Neural progenitor cell (in vitro differentiated cells): Measurements from ENCODE around the gene PCK2. TPM values are rescaled to one million over a fixed set of nuclear protein-coding genes. Genes with fewer than 3 reads are reported as not detected.
A peak's percentile ranks its signal among the peaks of the same experiment; 100 is the strongest.

Experiments
- DNase-seq: peaks from one replicate; pipeline ENCODE4 v3.0.0-alpha.2; 2016; ENCODE audit warnings: low spot score
- H2AFZ ChIP-seq: fragments of 200-600 bp; sonication (generic); replicated peaks from 2 replicates; pipeline ENCODE4 v1.6.1; 2016; ENCODE audit warnings: antibody characterized with exemption
- H3F3A ChIP-seq: fragments of 200-600 bp; sonication (generic); 2 replicates; pipeline ENCODE4 v1.6.1; 2016; ENCODE audit warnings: antibody characterized with exemption, low read depth
- H3K27ac ChIP-seq: fragments of 200-600 bp; sonication (generic); 2 replicates; pipeline ENCODE4 v1.5.1; 2016; ENCODE audit warnings: mild to moderate bottlenecking
- H3K27me3 ChIP-seq: fragments of 200-600 bp; sonication (generic); 2 replicates; pipeline ENCODE4 v1.6.1; 2016; ENCODE audit warnings: mild to moderate bottlenecking, moderate library complexity
- H3K36me3 ChIP-seq: fragments of 200-600 bp; sonication (generic); 2 replicates; pipeline ENCODE4 v1.5.1; 2016
- H3K4me1 ChIP-seq: fragments of 200-600 bp; sonication (generic); 2 replicates; pipeline ENCODE4 v1.6.1; 2016; ENCODE audit warnings: mixed run types
- H3K4me2 ChIP-seq: fragments of 200-600 bp; sonication (generic); 2 replicates; pipeline ENCODE4 v1.6.1; 2016
- H3K4me3 ChIP-seq: fragments of 200-600 bp; sonication (generic); 2 replicates; pipeline ENCODE4 v1.5.1; 2016
- H3K79me2 ChIP-seq: fragments of 200-600 bp; sonication (generic); 2 replicates; pipeline ENCODE4 v1.6.1; 2016; ENCODE audit warnings: low read depth
- H3K9ac ChIP-seq: fragments of 200-600 bp; sonication (generic); 2 replicates; pipeline ENCODE4 v1.6.1; 2016
- H3K9me3 ChIP-seq: fragments of 200-600 bp; sonication (generic); 2 replicates; pipeline ENCODE4 v1.5.1; 2016; ENCODE audit warnings: low read depth
- H4K20me1 ChIP-seq: fragments of 200-600 bp; sonication (generic); 2 replicates; pipeline ENCODE4 v1.6.1; 2016; ENCODE audit warnings: low read depth
- H3K27ac Mint-ChIP-seq: 3 replicates; pipeline ENCODE4 v1.8.0; 2021; ENCODE audit warnings: mixed read lengths
- H3K27me3 Mint-ChIP-seq: 2 replicates; pipeline ENCODE4 v1.8.0; 2022; ENCODE audit warnings: low read depth, mild to moderate bottlenecking, inconsistent platforms, moderate library complexity, mixed read lengths; ENCODE audit not compliant: insufficient read depth
- H3K36me3 Mint-ChIP-seq: 3 replicates; pipeline ENCODE4 v1.8.0; 2021; ENCODE audit warnings: mixed read lengths
- H3K4me1 Mint-ChIP-seq: 3 replicates; pipeline ENCODE4 v1.8.0; 2021; ENCODE audit warnings: mixed read lengths
- H3K4me3 Mint-ChIP-seq: 3 replicates; pipeline ENCODE4 v1.8.0; 2021; ENCODE audit warnings: mild to moderate bottlenecking, moderate library complexity, mixed read lengths
- H3K9me3 Mint-ChIP-seq: 3 replicates; pipeline ENCODE4 v1.8.0; 2020; ENCODE audit warnings: mixed read lengths
- EZH2 ChIP-seq: fragments of 200-600 bp; sonication (generic); IDR thresholded peaks from 2 replicates; pipeline ENCODE4 v1.6.1; 2017; ENCODE audit warnings: antibody characterized with exemption, mild to moderate bottlenecking, moderate library complexity
- EZH2phosphoT487 ChIP-seq: fragments of 200-600 bp; sonication (generic); IDR thresholded peaks from 2 replicates; pipeline ENCODE4 v1.6.1; 2017; ENCODE audit warnings: antibody characterized with exemption
- total RNA-seq: library from RNA; depleted of rRNA; stranded (reverse); fragments of >200 nt; gene quantifications from 2 replicates; pipeline ENCODE4 v1.2.3, GENCODE V29; 2015; ENCODE audit warnings: low replicate concordance
- TF ChIP-seq, protein P1 (sequence below): fragments of 200-600 bp; sonication (generic); IDR thresholded peaks from 2 replicates; pipeline ENCODE4 v1.5.1; 2017; ENCODE audit warnings: antibody characterized with exemption, mild to moderate bottlenecking

The PCK2 gene
- total RNA-seq, 1 donor from 2014 or later: 11.1 TPM

- Histone ChIP-seq H3K27me3 (no peaks in the 10 kb centered on the region), H3K9ac (no peak overlapping the region), H3K4me2 (peak overlapping the region; percentile 100), H3K27ac (no peak overlapping the region), H3F3A (peaks cover 28% of the 10 kb centered on the region), H3K36me3 (no peaks in the 10 kb centered on the region), H3K9me3 (no peaks in the 10 kb centered on the region), H2AFZ (no peak overlapping the region), H3K4me3 (no peak overlapping the region), H3K79me2 (peaks cover 41% of the 10 kb centered on the region), H4K20me1 (peaks cover 20% of the 10 kb centered on the region), H3K4me1 (peaks cover 10% of the 10 kb centered on the region)
- no peak for TF ChIP-seq EZH2phosphoT487
- TF ChIP-seq EZH2: no peak
- TF ChIP-seq, protein P1, sequence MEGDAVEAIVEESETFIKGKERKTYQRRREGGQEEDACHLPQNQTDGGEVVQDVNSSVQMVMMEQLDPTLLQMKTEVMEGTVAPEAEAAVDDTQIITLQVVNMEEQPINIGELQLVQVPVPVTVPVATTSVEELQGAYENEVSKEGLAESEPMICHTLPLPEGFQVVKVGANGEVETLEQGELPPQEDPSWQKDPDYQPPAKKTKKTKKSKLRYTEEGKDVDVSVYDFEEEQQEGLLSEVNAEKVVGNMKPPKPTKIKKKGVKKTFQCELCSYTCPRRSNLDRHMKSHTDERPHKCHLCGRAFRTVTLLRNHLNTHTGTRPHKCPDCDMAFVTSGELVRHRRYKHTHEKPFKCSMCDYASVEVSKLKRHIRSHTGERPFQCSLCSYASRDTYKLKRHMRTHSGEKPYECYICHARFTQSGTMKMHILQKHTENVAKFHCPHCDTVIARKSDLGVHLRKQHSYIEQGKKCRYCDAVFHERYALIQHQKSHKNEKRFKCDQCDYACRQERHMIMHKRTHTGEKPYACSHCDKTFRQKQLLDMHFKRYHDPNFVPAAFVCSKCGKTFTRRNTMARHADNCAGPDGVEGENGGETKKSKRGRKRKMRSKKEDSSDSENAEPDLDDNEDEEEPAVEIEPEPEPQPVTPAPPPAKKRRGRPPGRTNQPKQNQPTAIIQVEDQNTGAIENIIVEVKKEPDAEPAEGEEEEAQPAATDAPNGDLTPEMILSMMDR: no peak
- Mint-ChIP-seq H3K4me1 (peaks cover 28% of the 10 kb centered on the region), H3K36me3 (peaks cover 7% of the 10 kb centered on the region), H3K27ac (no peak overlapping the region), H3K27me3 (peaks cover 6% of the 10 kb centered on the region), H3K4me3 (peak overlapping the region; percentile 99), H3K9me3 (no peaks in the 10 kb centered on the region)
- no peak for DNase-seq
Measured at GRCh38 chr14:24145219-24145618, 51.1 kb downstream of the PCK2 start.

- no peaks in the 10 kb centered on the region for H3K36me3 ChIP-seq
- peak overlapping the region; percentile 90 for H3K4me3 ChIP-seq
- peak overlapping the region; percentile 63 for H3K27ac Mint-ChIP-seq
- H3K79me2 ChIP-seq: peaks cover 34% of the 10 kb centered on the region
- peaks cover 28% of the 10 kb centered on the region for H3K4me1 Mint-ChIP-seq
- no peaks in the 10 kb centered on the region for H3K9me3 ChIP-seq
- H3K4me2 ChIP-seq: peak overlapping the region; percentile 100
- H3K27me3 ChIP-seq: no peaks in the 10 kb centered on the region
- TF ChIP-seq, protein P1: no peak
- TF ChIP-seq EZH2phosphoT487: no peak
- TF ChIP-seq EZH2: no peak
- peak overlapping the region; percentile 99 for H3K4me3 Mint-ChIP-seq
- H3K36me3 Mint-ChIP-seq: peaks cover 7% of the 10 kb centered on the region
- no peaks in the 10 kb centered on the region for H3K9me3 Mint-ChIP-seq
- peaks cover 15% of the 10 kb centered on the region for H4K20me1 ChIP-seq
- peak overlapping the region; percentile 16 for H3K9ac ChIP-seq
- H3K27me3 Mint-ChIP-seq: peaks cover 6% of the 10 kb centered on the region
- H3K27ac ChIP-seq: no peak overlapping the region
- peaks cover 22% of the 10 kb centered on the region for H3F3A ChIP-seq
- no peak for DNase-seq
- no peak overlapping the region for H2AFZ ChIP-seq
- peaks cover 10% of the 10 kb centered on the region for H3K4me1 ChIP-seq
Measured at GRCh38 chr14:24145690-24146452, 51.8 kb downstream of the PCK2 start.

DNA sequence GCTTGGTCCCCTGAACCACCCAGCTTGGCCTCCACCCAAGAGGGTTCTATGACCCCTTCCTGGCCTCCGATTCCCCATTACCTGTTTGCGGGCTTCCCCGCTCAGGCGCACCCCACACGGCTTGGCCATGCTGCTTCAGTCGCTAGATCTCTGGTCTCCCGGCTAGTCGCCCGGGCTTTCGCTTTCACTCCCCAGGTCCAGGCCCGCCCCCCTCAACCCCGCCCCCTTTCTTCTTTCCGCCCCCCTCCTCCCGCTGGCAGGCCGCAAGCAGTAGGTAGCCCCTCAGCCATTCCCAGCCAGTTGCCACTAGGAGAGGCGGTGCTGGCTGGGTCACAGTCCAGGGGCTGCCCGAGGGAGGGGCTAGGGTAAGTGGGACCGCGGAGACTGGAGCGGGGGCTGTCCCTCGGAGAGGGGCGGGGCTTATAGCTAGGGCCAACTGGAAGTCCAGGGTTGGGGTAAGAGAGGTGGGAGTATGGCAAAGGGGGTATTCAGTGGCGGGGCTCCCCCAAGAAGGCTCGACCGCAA lies 52.4 kb downstream of the PCK2 start, which contains the start of gene PSME2:
PSME2 (minus strand) TSS at position 158 of the 525 bp plus-strand sequence; CDS start at position 129, 29 bp downstream.
- H3K4me3 ChIP-seq: peak within 1 kb of the TSS; percentile 90
- TF ChIP-seq EZH2 (no peak), EZH2phosphoT487 (no peak)
- TF ChIP-seq, protein P1: no peak
- no peaks in the 10 kb centered on the region for H3K9me3 ChIP-seq
- peak within 1 kb of the TSS; percentile 100 for H3K4me2 ChIP-seq
- peak within 1 kb of the TSS; percentile 61 for H3K27ac ChIP-seq
- H3K79me2 ChIP-seq: peaks cover 33% of the 10 kb centered on the region
- no peaks in the 10 kb centered on the region for H3K9me3 Mint-ChIP-seq
- peak within 1 kb of the TSS; percentile 99 for H3K4me3 Mint-ChIP-seq
- no peaks in the 10 kb centered on the region for H3K27me3 ChIP-seq
- peaks cover 28% of the 10 kb centered on the region for H3K4me1 Mint-ChIP-seq
- peak within 1 kb of the TSS; percentile 91 for H3K27ac Mint-ChIP-seq
- peak within 1 kb of the TSS; percentile 81 for H2AFZ ChIP-seq
- peaks cover 16% of the 10 kb centered on the region for H3F3A ChIP-seq
- no peaks in the 10 kb centered on the region for H3K36me3 ChIP-seq
- peak within 1 kb of the TSS; percentile 88 for H3K9ac ChIP-seq
- peaks cover 5% of the 10 kb centered on the region for H3K27me3 Mint-ChIP-seq
- peaks cover 10% of the 10 kb centered on the region for H3K4me1 ChIP-seq
- peaks cover 7% of the 10 kb centered on the region for H3K36me3 Mint-ChIP-seq
- H4K20me1 ChIP-seq: peaks cover 15% of the 10 kb centered on the region
- DNase-seq: peak; percentile 99
